Measurements from ENCODE around the gene NECAB3.

DNA sequence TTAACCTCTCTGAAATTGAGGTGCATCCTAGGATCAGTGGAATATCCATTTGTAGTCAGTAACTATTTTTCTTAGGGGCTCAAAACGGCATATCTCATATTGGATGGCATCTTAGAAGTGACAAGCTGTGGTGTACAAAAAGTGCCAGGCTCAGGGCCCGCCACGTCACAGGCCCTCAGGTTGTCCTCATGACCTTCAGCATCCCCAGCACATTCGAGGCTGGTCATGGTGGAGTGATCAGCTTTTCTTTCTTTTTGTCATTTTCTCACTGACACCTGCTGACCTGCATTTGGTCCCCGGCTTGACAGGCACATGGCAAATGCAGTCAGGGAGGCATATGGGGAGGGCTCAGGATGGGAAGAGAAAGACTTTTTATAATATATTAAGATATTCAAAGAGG lies 19.1 kb upstream of the NECAB3 start:
- TF ChIP-seq ZBTB7A (IDR thresholded peaks at IDR 0.05; ENCODE audit: low read depth) (no peak), TCF12 (IDR thresholded peaks at IDR 0.05; ENCODE audit: low read depth) (no peak), TAF1 (IDR thresholded peaks at IDR 0.05; ENCODE audit: low read depth) (no peak), YY1 (IDR thresholded peaks at IDR 0.05; ENCODE audit: low read depth) (no peak), EP300 (IDR thresholded peaks at IDR 0.05; ENCODE audit: borderline replicate concordance) (no peak), RAD21 (IDR thresholded peaks at IDR 0.05; ENCODE audit: low read depth) (no peak), CREB1 (IDR thresholded peaks at IDR 0.05; ENCODE audit: low read depth) (peak; percentile 36; the same call in 1 of the 2 replicates)
- TF ChIP-seq, protein P1, sequence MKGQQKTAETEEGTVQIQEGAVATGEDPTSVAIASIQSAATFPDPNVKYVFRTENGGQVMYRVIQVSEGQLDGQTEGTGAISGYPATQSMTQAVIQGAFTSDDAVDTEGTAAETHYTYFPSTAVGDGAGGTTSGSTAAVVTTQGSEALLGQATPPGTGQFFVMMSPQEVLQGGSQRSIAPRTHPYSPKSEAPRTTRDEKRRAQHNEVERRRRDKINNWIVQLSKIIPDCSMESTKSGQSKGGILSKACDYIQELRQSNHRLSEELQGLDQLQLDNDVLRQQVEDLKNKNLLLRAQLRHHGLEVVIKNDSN (IDR thresholded peaks at IDR 0.05): no peak

Measured in Ishikawa (cell line).